Placental pericyte (primary cell): Measurements from ENCODE around the gene UMOD. TPM values are rescaled to one million over a fixed set of nuclear protein-coding genes. Genes with fewer than 3 reads are reported as not detected.

Experiments
- total RNA-seq: library from RNA; depleted of rRNA; stranded (reverse); fragments of >200 nt; gene quantifications from 2 replicates; pipeline ENCODE4 v1.2.3, GENCODE V29; 2012

UMOD gene
- not detected in 2 replicates for total RNA-seq

DNA sequence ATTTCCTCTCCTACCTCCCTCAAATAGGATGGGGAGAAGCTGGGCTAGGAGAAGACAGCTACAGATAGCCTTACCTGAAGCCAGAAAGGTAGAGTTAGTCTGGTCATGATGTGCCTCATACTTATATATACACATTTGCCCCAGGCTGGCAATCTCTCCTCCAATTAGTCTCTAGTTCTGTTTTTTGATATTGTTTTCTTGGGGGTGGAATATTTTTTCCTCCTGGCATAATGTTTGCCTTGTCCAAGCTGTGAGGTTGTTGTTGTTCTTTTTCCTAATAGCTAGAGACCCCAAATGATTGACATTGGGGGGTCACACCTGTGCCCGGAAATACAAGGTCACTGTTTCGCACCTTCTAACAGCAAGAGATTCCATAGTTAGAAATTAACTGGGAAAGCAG lies at the start of gene UMOD:
Gene UMOD (minus strand): TSS at position 101 of the 400 bp plus-strand sequence. CDS start 1,978 bp downstream, outside the sequence.

DNA sequence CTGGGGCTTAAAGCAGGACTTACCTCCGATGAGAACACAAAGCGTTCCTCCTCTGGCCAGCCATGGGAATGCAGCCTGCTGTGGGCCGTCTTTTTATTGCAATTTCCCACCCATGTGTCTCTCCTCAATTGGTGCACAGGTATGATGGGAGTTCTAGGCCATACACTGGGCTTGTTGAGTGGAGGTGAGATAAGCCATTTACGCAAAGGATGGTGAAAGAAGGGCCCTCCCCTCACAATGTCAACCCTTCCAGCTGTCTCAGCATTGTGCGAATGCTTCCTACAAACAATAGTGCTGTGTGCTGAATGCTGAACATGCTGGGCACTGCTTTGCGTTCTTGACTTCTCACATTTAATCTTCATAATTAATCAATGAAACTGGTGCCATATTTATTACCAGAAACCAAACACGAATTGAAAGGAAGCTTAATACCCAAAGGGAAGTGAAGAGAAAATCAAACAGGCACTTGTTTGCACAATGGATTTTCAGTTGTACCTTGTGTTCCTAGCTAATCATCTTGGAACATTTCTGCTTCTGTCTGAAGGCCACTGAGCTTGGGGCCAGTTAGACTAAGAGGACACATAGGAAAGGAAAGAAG lies 25.0 kb downstream of the UMOD start, which contains the start of gene GP2:
Gene GP2 (minus strand): TSS at position 70 of the 598 bp plus-strand sequence. CDS start 1,082 bp downstream, outside the sequence.

Other genes with a start within 250 kb of the UMOD start
- not detected in 2 replicates for gene GP2, start 25.2 kb downstream of the UMOD start, total RNA-seq
- gene PDILT, start 52.0 kb upstream of the UMOD start, total RNA-seq = not detected in 2 replicates
- 0.14 TPM in 1 of 2 replicates, not detected in the other for gene ACSM5, start 56.8 kb upstream of the UMOD start, total RNA-seq
- gene ACSM2A, start 98.8 kb upstream of the UMOD start, total RNA-seq = not detected in 2 replicates
- not detected in 2 replicates for gene ACSM2B, start 223.7 kb upstream of the UMOD start, total RNA-seq